ENCODE data around the gene LRFN2. TPM values are rescaled to one million over a fixed set of nuclear protein-coding genes. Genes with fewer than 3 reads are reported as not detected.

Gene LRFN2
- total RNA-seq, 2 donors from 2014 or later, result not detected

DNA sequence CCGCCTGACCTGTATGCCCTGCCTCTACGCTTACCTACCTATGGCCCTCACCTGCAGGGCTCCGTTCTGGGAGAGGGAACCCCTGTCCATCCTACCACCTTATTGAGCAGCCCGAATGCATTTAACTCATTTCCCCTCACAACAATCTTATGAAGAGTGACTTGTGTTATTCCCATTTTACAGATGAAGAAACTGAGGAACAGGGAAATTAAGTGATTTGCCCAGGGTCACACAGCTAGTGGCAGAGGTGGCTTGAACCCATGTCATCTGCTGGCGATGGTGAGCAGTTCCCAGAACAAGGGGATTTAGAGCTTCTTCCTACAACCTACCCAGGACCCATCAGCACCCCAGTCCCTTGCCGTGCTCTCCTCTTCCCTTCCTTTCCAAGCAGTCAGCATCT, 42.3 kb upstream of the LRFN2 start:
- ATAC-seq (ENCODE audit: insufficient number of reproducible peaks, low FRiP score, low read depth), result no peak
- TF ChIP-seq, protein P1, sequence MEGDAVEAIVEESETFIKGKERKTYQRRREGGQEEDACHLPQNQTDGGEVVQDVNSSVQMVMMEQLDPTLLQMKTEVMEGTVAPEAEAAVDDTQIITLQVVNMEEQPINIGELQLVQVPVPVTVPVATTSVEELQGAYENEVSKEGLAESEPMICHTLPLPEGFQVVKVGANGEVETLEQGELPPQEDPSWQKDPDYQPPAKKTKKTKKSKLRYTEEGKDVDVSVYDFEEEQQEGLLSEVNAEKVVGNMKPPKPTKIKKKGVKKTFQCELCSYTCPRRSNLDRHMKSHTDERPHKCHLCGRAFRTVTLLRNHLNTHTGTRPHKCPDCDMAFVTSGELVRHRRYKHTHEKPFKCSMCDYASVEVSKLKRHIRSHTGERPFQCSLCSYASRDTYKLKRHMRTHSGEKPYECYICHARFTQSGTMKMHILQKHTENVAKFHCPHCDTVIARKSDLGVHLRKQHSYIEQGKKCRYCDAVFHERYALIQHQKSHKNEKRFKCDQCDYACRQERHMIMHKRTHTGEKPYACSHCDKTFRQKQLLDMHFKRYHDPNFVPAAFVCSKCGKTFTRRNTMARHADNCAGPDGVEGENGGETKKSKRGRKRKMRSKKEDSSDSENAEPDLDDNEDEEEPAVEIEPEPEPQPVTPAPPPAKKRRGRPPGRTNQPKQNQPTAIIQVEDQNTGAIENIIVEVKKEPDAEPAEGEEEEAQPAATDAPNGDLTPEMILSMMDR (IDR thresholded peaks at IDR 0.05), result no peak
- H3K4me3 ChIP-seq, result no peak overlapping the region
- no peak for DNase-seq (ENCODE audit: low spot score)
- H3K27me3 ChIP-seq (replicated peaks; ENCODE audit: insufficient read depth), result no peaks in the 10 kb centered on the region
- H3K36me3 ChIP-seq, result no peaks in the 10 kb centered on the region
- H3K27ac ChIP-seq, result no peak overlapping the region
- no peaks in the 10 kb centered on the region for H3K9me3 ChIP-seq
- H3K4me1 ChIP-seq (ENCODE audit: control insufficient read depth in 1 of 2, low read depth in 2 of 2), result no peaks in the 10 kb centered on the region

GRCh38 chr6:40627316-40627715, 40.2 kb upstream of the LRFN2 start:
- Histone ChIP-seq H3K36me3 (no peaks in the 10 kb centered on the region), H3K4me1 (ENCODE audit: control insufficient read depth in 1 of 2, low read depth in 2 of 2) (no peaks in the 10 kb centered on the region), H3K27ac (no peak overlapping the region), H3K9me3 (no peaks in the 10 kb centered on the region), H3K27me3 (replicated peaks; ENCODE audit: insufficient read depth) (no peaks in the 10 kb centered on the region), H3K4me3 (no peak overlapping the region)
- DNase-seq (ENCODE audit: low spot score) (no peak), ATAC-seq (ENCODE audit: insufficient number of reproducible peaks, low FRiP score, low read depth) (no peak)
- TF ChIP-seq, protein P1 (IDR thresholded peaks at IDR 0.05), result no peak

DNA sequence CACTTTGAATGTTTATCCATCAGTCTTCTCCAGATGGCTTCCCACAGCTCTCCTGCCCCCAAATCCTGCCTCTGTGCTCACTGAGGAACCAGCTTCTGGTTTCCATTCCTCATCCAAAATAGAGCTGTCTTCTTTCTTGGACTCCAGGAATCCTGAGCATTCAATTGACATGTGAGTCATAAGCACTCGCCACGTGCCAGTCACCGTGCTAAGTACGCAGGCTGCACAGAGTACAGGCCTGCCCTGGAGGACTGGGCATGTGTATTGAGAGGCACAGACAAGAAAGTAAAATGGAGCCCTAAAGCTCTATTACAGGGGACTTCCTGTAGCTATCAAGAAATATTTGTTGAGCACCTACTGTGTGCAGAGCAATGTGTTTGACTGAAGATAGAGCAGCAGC, 39.7 kb upstream of the LRFN2 start:
- H3K4me3 ChIP-seq, result no peak overlapping the region
- no peaks in the 10 kb centered on the region for H3K4me1 ChIP-seq (ENCODE audit: control insufficient read depth in 1 of 2, low read depth in 2 of 2)
- no peaks in the 10 kb centered on the region for H3K36me3 ChIP-seq
- ATAC-seq (ENCODE audit: insufficient number of reproducible peaks, low FRiP score, low read depth) (no peak), DNase-seq (ENCODE audit: low spot score) (no peak)
- no peaks in the 10 kb centered on the region for H3K9me3 ChIP-seq
- no peak overlapping the region for H3K27ac ChIP-seq
- H3K27me3 ChIP-seq (replicated peaks; ENCODE audit: insufficient read depth), result no peaks in the 10 kb centered on the region
- TF ChIP-seq, protein P1 (IDR thresholded peaks at IDR 0.05), result no peak

DNA sequence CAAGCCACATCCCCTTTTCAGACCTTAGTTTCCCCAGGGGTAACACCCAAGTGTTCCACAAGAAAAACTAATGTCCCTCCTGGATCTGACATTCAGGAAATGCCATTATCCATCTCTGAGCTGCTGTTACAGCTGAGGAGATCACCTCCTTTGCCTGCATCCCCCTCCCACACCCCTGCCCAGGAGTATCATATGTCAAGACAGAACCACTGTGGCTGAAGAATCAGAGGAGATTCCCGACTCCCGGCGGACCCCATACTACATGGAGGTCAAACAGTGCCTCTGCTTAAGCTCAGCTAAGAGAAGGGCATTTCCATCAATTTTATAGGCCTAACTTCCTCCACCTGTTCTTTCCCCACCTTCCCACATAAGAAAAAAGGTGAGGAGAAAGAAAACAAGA, 36.8 kb upstream of the LRFN2 start:
- ATAC-seq (ENCODE audit: insufficient number of reproducible peaks, low FRiP score, low read depth), result no peak

DNA sequence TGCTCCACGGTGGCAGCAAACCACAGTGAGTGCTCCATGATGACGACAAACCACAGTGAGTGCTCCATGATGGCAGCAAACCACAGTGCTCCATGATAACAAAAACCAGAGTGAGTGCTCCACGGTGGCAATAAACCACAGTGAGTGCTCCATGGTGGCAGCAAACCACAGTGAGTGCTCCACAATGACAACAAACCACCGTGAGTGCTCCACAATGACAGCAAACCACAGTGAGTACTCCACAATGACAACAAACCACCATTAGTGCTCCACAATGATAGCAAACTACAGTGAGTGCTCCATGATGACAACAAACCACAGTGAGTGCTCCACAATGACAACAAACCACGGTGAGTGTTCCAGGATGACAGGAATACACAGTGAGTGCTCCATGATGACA, 36.0 kb upstream of the LRFN2 start:
- Histone ChIP-seq H3K27me3 (replicated peaks; ENCODE audit: insufficient read depth) (no peaks in the 10 kb centered on the region), H3K9me3 (no peaks in the 10 kb centered on the region), H3K36me3 (no peaks in the 10 kb centered on the region), H3K27ac (no peak overlapping the region), H3K4me1 (ENCODE audit: control insufficient read depth in 1 of 2, low read depth in 2 of 2) (no peaks in the 10 kb centered on the region), H3K4me3 (no peak overlapping the region)
- DNase-seq (ENCODE audit: low spot score) (no peak), ATAC-seq (ENCODE audit: insufficient number of reproducible peaks, low FRiP score, low read depth) (no peak)
- TF ChIP-seq, protein P1 (IDR thresholded peaks at IDR 0.05), result no peak

More for the DNA sequence above, 36.8 kb upstream of the LRFN2 start:
- H3K36me3 ChIP-seq, result no peaks in the 10 kb centered on the region
- TF ChIP-seq, protein P1 (IDR thresholded peaks at IDR 0.05), result no peak
- H3K9me3 ChIP-seq, result no peaks in the 10 kb centered on the region
- no peak for DNase-seq (ENCODE audit: low spot score)
- H3K27me3 ChIP-seq (replicated peaks; ENCODE audit: insufficient read depth), result no peaks in the 10 kb centered on the region
- H3K4me3 ChIP-seq, result no peak overlapping the region
- no peak overlapping the region for H3K27ac ChIP-seq
- no peaks in the 10 kb centered on the region for H3K4me1 ChIP-seq (ENCODE audit: control insufficient read depth in 1 of 2, low read depth in 2 of 2)

All from thoracic aorta (tissue), 2 donors.